Right ventricle myocardium inferior (tissue), 1 donor: Measurements from ENCODE around the gene PTPRJ. TPM values are rescaled to one million over a fixed set of nuclear protein-coding genes. Genes with fewer than 3 reads are reported as not detected.

Source experiments
- ATAC-seq: fragments of 200-7000 bp; cut with Tn5 transposase; one replicate; pipeline ENCODE4 v1.9.1; 2020; ENCODE audit warnings: mild to moderate bottlenecking, moderate library complexity
- DNase-seq: peaks from one replicate; pipeline ENCODE4 v3.0.0; 2021; ENCODE audit errors: missing footprints
- intact Hi-C: fragments of 100-400 bp; cut with DNase I; formaldehyde crosslinking; loops from one replicate; pipeline ENCODE4 v1.11.0; 2022
- microRNA-seq: library from miRNA; unstranded; fragments of <30 nt; microRNA quantifications from one replicate; pipeline ENCODE4 v1.2.0, GENCODE V29; 2020
- total RNA-seq: library from RNA; stranded (reverse); fragmentation: NEBNext Ultra II Directional; extraction: Animal tissue kit (Norgen Biotek cat#: 25700); gene quantifications from one replicate; pipeline ENCODE4 v1.2.1, GENCODE V29; 2021
- donor health status: DM: no; HTN: yes; CAD: no; lungs with severe emphysema.

The PTPRJ gene
- total RNA-seq, 1 donor from 2014 or later: 7.2 TPM

DNA sequence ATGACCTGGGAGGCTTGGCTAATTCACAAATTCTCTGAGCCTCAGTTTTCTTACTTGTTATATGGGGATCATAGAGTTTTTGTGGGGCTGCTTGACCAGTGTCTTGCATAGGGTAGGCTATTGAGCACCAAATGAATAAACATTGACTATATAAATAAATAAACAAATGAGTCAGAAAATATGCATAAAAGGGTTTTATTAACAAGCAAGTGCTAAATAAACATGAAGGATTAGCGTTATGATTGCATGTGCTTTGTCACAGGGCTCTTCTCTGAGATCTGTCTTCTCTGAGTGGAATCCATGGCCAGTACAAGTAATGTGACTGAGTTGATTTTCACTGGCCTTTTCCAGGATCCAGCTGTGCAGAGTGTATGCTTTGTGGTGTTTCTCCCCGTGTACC, 236.2 kb downstream of the PTPRJ start, which contains the start of gene OR4B1:
OR4B1 (plus strand) TSS at position 301 of the 400 bp plus-strand sequence; CDS start at position 301, 0 bp downstream.
- ATAC-seq (no peak), DNase-seq (no peak)
- intact Hi-C loops: no loop called here

Small RNA genes lying within 50 kb of the gene (microRNA-seq; reads per million reads assigned to microRNA genes)
- not detected for gene MIR3161

Other genes starting within 250 kb of the PTPRJ start
- gene FNBP4, start 213.2 kb upstream of the PTPRJ start, total RNA-seq: 36.5 TPM
- 15.3 TPM for gene NUP160, start 132.2 kb upstream of the PTPRJ start, total RNA-seq
- not detected for gene OR4B1, start 236.3 kb downstream of the PTPRJ start, total RNA-seq